ENCODE data around the gene PHOSPHO2. TPM values are rescaled to one million over a fixed set of nuclear protein-coding genes. Genes with fewer than 3 reads are reported as not detected.

The PHOSPHO2 gene
- total RNA-seq, 4 donors from 2014 or later = 6.1 to 10.5 (median 7.5) TPM

GRCh38 chr2:169738566-169739229, 44.4 kb downstream of the PHOSPHO2 start:
- Histone ChIP-seq H3K36me3 (no peaks in the 10 kb centered on the region), H3K4me3 (no peak overlapping the region), H3K27me3 (no peaks in the 10 kb centered on the region), H3K9me3 (no peaks in the 10 kb centered on the region), H3K4me1 (peaks cover 0 to 4% of the 10 kb centered on the region in 2 donors), H3K27ac (no peak overlapping the region)
- intact Hi-C loops (cut with DNase I; ENCODE audit: low total_unique reads) = no loop called here
- no peak for DNase-seq
- no peak for TF ChIP-seq POLR2A (IDR thresholded peaks at IDR 0.05)
- TF ChIP-seq CTCF (IDR thresholded peaks at IDR 0.05) = no peak

GRCh38 chr2:169739351-169739750, 45.1 kb downstream of the PHOSPHO2 start:
- no peak overlapping the region for H3K4me3 ChIP-seq

GRCh38 chr2:169743549-169743948, 49.3 kb downstream of the PHOSPHO2 start:
- no peak overlapping the region for H3K4me3 ChIP-seq
- intact Hi-C loops (cut with DNase I; ENCODE audit: low total_unique reads) = no loop called here
- H3K9me3 ChIP-seq = no peaks in the 10 kb centered on the region
- no peaks in the 10 kb centered on the region for H3K27me3 ChIP-seq
- DNase-seq = peak in 1 of 2 donors; percentile 44
- H3K27ac ChIP-seq = no peak overlapping the region
- no peak for TF ChIP-seq CTCF (IDR thresholded peaks at IDR 0.05)
- no peak for TF ChIP-seq POLR2A (IDR thresholded peaks at IDR 0.05)
- peaks cover 0 to 4% of the 10 kb centered on the region in 2 donors for H3K4me1 ChIP-seq
- H3K36me3 ChIP-seq = no peaks in the 10 kb centered on the region

More at GRCh38 chr2:169739351-169739750, 45.1 kb downstream of the PHOSPHO2 start:
- H3K27ac ChIP-seq = no peak overlapping the region
- H3K4me1 ChIP-seq = peaks cover 0 to 4% of the 10 kb centered on the region in 2 donors
- no peaks in the 10 kb centered on the region for H3K36me3 ChIP-seq
- intact Hi-C loops (cut with DNase I; ENCODE audit: low total_unique reads) = no loop called here
- H3K9me3 ChIP-seq = no peaks in the 10 kb centered on the region
- DNase-seq = no peak
- TF ChIP-seq POLR2A (IDR thresholded peaks at IDR 0.05) = no peak
- TF ChIP-seq CTCF (IDR thresholded peaks at IDR 0.05) = no peak
- no peaks in the 10 kb centered on the region for H3K27me3 ChIP-seq

DNA sequence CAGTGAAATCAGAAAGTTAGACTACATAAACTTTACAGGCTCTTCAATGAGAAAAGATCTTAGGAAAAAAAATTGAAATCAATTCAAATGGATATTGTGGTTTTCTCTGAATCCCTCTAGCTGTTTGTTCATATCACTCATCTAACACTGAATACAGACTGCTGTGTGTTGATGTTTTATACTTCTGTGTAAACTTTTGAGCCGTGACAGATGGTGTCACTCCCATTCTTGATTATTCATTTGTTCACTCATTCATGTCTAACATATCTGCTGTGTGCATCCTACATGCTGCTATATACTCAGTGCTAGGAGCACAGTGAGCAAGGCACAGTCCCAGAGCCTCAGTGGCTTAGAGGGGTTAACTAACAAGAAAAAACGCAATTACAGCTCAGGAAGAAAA, 52.0 kb downstream of the PHOSPHO2 start:
- no peaks in the 10 kb centered on the region for H3K4me1 ChIP-seq
- no peaks in the 10 kb centered on the region for H3K27me3 ChIP-seq
- no peak for DNase-seq
- H3K36me3 ChIP-seq = no peaks in the 10 kb centered on the region
- H3K9me3 ChIP-seq = no peaks in the 10 kb centered on the region
- no peak for TF ChIP-seq POLR2A (IDR thresholded peaks at IDR 0.05)
- TF ChIP-seq CTCF (IDR thresholded peaks at IDR 0.05) = no peak
- intact Hi-C loops (cut with DNase I; ENCODE audit: low total_unique reads) = no loop called here
- H3K4me3 ChIP-seq = no peak overlapping the region
- H3K27ac ChIP-seq = no peak overlapping the region

- no peak for TF ChIP-seq CTCF (IDR thresholded peaks at IDR 0.05)
- no peak for TF ChIP-seq POLR2A (IDR thresholded peaks at IDR 0.05)
- Histone ChIP-seq H3K9me3 (no peaks in the 10 kb centered on the region), H3K36me3 (no peaks in the 10 kb centered on the region), H3K27ac (no peak overlapping the region), H3K4me3 (no peak overlapping the region), H3K4me1 (no peaks in the 10 kb centered on the region), H3K27me3 (no peaks in the 10 kb centered on the region)
- DNase-seq = no peak
- intact Hi-C loops (cut with DNase I; ENCODE audit: low total_unique reads) = no loop called here
Observed at GRCh38 chr2:169748319-169748718, 54.0 kb downstream of the PHOSPHO2 start.

Small RNA genes lying within 50 kb of the gene (small RNA-seq; reads per million reads assigned to genes)
- not detected for gene RF00432

Other genes with a start within 250 kb of the PHOSPHO2 start
- 10 to 100 TPM in 3 of 4 donors, 1 to 10 TPM in 1; 2.6 to 24.7 (median 19.7) TPM for gene BBS5, start 215.0 kb upstream of the PHOSPHO2 start, total RNA-seq
- gene KLHL41, start 184.8 kb upstream of the PHOSPHO2 start, total RNA-seq = 1 to 10 TPM in 2 of 4 donors, under 1 TPM in 1, not detected in 1; 0.77 to 4.4 (median 3.5) TPM
- gene FASTKD1, start 120.6 kb upstream of the PHOSPHO2 start, total RNA-seq = 10 to 100 TPM in 3 of 4 donors, 1 to 10 TPM in 1; 9.4 to 35.9 (median 19.5) TPM
- gene PPIG, start 110.1 kb upstream of the PHOSPHO2 start, total RNA-seq = 10 to 100 TPM; 24.3 to 83.4 (median 59.0) TPM
- gene CFAP210, start 64 bp upstream of the PHOSPHO2 start, total RNA-seq = 1 to 10 TPM in 1 of 4 donors, under 1 TPM in 1, not detected in 2; 0.64 to 3.3 TPM
- gene KLHL23, start 39.4 kb downstream of the PHOSPHO2 start, total RNA-seq = 10 to 100 TPM; 15.3 to 55.1 (median 47.3) TPM
- 10 to 100 TPM; 23.8 to 93.0 (median 51.1) TPM for gene SSB, start 104.4 kb downstream of the PHOSPHO2 start, total RNA-seq
- gene METTL5, start 130.4 kb downstream of the PHOSPHO2 start, total RNA-seq = 100 to 1,000 TPM in 1 of 4 donors, 10 to 100 TPM in 3; 28.5 to 763 (median 38.4) TPM
- 100 to 1,000 TPM in 1 of 4 donors, 10 to 100 TPM in 3; 40.0 to 147 (median 87.7) TPM for gene UBR3, start 133.0 kb downstream of the PHOSPHO2 start, total RNA-seq